Aorta (tissue), 4 donors: Measurements from ENCODE around the gene CCNB3. TPM values are rescaled to one million over a fixed set of nuclear protein-coding genes. Genes with fewer than 3 reads are reported as not detected.

ENCODE experiments used
- polyA plus RNA-seq, 2 donors: library from polyadenylated mRNA; stranded (reverse); fragments of 200-250 nt; gene quantifications; one replicate each; pipeline ENCODE4 v1.2.3, GENCODE V29; 2013
- total RNA-seq, 2 donors: library from RNA; stranded (reverse); fragmentation: NEBNext Ultra II Directional; extraction: Animal tissue kit (Norgen Biotek cat#: 25700); gene quantifications; one replicate each; pipeline ENCODE4 v1.2.1, GENCODE V29; 2021
- donor health status: healthy with polysubstance abuse.
- donor health status: Bipolar disorder and iron deficiency.
- donor health status: DM: no; HTN: no; CAD: no.
- donor health status: DM: yes; HTN: yes; CAD: no.

Gene CCNB3
- total and polyA plus RNA-seq, 4 donors: 0.32 TPM; not detected in 3

Other genes starting within 250 kb of the CCNB3 start
- not detected for gene AKAP4, start 3.8 kb upstream of the CCNB3 start, total RNA-seq
- not detected for gene AKAP4, start 3.8 kb upstream of the CCNB3 start, polyA plus RNA-seq